OCI-LY3 (cell line): Measurements from ENCODE around the gene TCN2.

ENCODE experiments used
- EZH2phosphoT487 ChIP-seq: fragments of 200-600 bp; shearing (Covaris generic); IDR thresholded peaks from 2 replicates; pipeline ENCODE4 v1.6.1; 2018; ENCODE audit warnings: antibody characterized with exemption, mixed run types, low read depth
- TF ChIP-seq, protein P1 (sequence below): fragments of 200-600, 300-600 bp; sonication (generic); IDR thresholded peaks from 2 replicates; pipeline ENCODE4 v1.5.1; 2014; ENCODE audit warnings: antibody characterized with exemption, low read length, low read depth

- TF ChIP-seq, protein P1, sequence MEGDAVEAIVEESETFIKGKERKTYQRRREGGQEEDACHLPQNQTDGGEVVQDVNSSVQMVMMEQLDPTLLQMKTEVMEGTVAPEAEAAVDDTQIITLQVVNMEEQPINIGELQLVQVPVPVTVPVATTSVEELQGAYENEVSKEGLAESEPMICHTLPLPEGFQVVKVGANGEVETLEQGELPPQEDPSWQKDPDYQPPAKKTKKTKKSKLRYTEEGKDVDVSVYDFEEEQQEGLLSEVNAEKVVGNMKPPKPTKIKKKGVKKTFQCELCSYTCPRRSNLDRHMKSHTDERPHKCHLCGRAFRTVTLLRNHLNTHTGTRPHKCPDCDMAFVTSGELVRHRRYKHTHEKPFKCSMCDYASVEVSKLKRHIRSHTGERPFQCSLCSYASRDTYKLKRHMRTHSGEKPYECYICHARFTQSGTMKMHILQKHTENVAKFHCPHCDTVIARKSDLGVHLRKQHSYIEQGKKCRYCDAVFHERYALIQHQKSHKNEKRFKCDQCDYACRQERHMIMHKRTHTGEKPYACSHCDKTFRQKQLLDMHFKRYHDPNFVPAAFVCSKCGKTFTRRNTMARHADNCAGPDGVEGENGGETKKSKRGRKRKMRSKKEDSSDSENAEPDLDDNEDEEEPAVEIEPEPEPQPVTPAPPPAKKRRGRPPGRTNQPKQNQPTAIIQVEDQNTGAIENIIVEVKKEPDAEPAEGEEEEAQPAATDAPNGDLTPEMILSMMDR, result no peak
- no peak for TF ChIP-seq EZH2phosphoT487
These were observed 36.3 kb downstream of the TCN2 start for GRCh38 chr22:30643055-30643875.
